Right ventricle myocardium superior (tissue), 1 donor: ENCODE results near the gene RNF31. TPM values are rescaled to one million over a fixed set of nuclear protein-coding genes. Genes with fewer than 3 reads are reported as not detected.

ENCODE experiments used
- ATAC-seq: fragments of 200-7000 bp; cut with Tn5 transposase; one replicate; pipeline ENCODE4 v1.9.1; 2020; ENCODE audit warnings: mild to moderate bottlenecking; ENCODE audit not compliant: poor library complexity
- DNase-seq: peaks from one replicate; pipeline ENCODE4 v3.0.0-alpha.2; 2020
- intact Hi-C: fragments of 100-400 bp; cut with DNase I; formaldehyde crosslinking; loops from one replicate; pipeline ENCODE4 v1.11.2; 2022
- microRNA-seq: library from miRNA; unstranded; fragments of <30 nt; microRNA quantifications from one replicate; pipeline ENCODE4 v1.2.0, GENCODE V29; 2020
- total RNA-seq: library from RNA; stranded (reverse); fragmentation: NEBNext Ultra II Directional; extraction: Animal tissue kit (Norgen Biotek cat#: 25700); gene quantifications from one replicate; pipeline ENCODE4 v1.2.1, GENCODE V29; 2021
- donor health status: DM: no; HTN: yes; CAD: no; lungs with severe emphysema.

RNF31 gene
- total RNA-seq, 1 donor from 2014 or later = 29.5 TPM

- no peak for ATAC-seq
- no peak for DNase-seq
- intact Hi-C loops = no loop called here
These were observed 59.8 kb downstream of the RNF31 start for GRCh38 chr14:24207104-24207551.

- ATAC-seq (no peak), DNase-seq (no peak)
- intact Hi-C loops = no loop called here
These were observed 60.3 kb downstream of the RNF31 start for GRCh38 chr14:24207625-24208024.

Small RNA genes within 50 kb of the gene (microRNA-seq; reads per million reads assigned to microRNA genes)
- gene MIR7703 = not detected

Other genes with a start within 250 kb of the RNF31 start
- 28.1 TPM for gene DHRS4, start 193.7 kb upstream of the RNF31 start, total RNA-seq
- gene DHRS4L2, start 158.6 kb upstream of the RNF31 start, total RNA-seq = 17.7 TPM
- gene CARMIL3, start 95.5 kb upstream of the RNF31 start, total RNA-seq = 0.08 TPM
- not detected for gene CPNE6, start 75.9 kb upstream of the RNF31 start, total RNA-seq
- gene PCK2, start 53.2 kb upstream of the RNF31 start, total RNA-seq = 2.7 TPM
- gene DCAF11, start 32.7 kb upstream of the RNF31 start, total RNA-seq = 81.7 TPM
- 0.75 TPM for gene NRL, start 32.5 kb upstream of the RNF31 start, total RNA-seq
- gene FITM1, start 16.8 kb upstream of the RNF31 start, total RNA-seq = 126 TPM
- gene PSME1, start 11.3 kb upstream of the RNF31 start, total RNA-seq = 129 TPM
- 14.4 TPM for gene EMC9, start 5.9 kb upstream of the RNF31 start, total RNA-seq
- gene PSME2, start 888 bp upstream of the RNF31 start, total RNA-seq = 88.8 TPM
- gene IRF9, start 13.8 kb downstream of the RNF31 start, total RNA-seq = 24.0 TPM
- 1.7 TPM for gene REC8, start 24.6 kb downstream of the RNF31 start, total RNA-seq
- gene IPO4, start 41.3 kb downstream of the RNF31 start, total RNA-seq = 10.5 TPM
- 19.2 TPM for gene TM9SF1, start 47.9 kb downstream of the RNF31 start, total RNA-seq
- gene TSSK4, start 58.2 kb downstream of the RNF31 start, total RNA-seq = not detected
- gene CHMP4A, start 66.0 kb downstream of the RNF31 start, total RNA-seq = 26.6 TPM
- 18.9 TPM for gene MDP1, start 68.6 kb downstream of the RNF31 start, total RNA-seq
- gene NEDD8, start 84.9 kb downstream of the RNF31 start, total RNA-seq = 212 TPM
- 26.2 TPM for gene GMPR2, start 85.4 kb downstream of the RNF31 start, total RNA-seq
- 28.7 TPM for gene TINF2, start 95.1 kb downstream of the RNF31 start, total RNA-seq
- gene TGM1, start 115.7 kb downstream of the RNF31 start, total RNA-seq = 1.1 TPM
- 20.3 TPM for gene RABGGTA, start 124.1 kb downstream of the RNF31 start, total RNA-seq
- gene DHRS1, start 152.3 kb downstream of the RNF31 start, total RNA-seq = 5.2 TPM
- gene NOP9, start 152.4 kb downstream of the RNF31 start, total RNA-seq = 23.4 TPM
- gene CIDEB, start 160.5 kb downstream of the RNF31 start, total RNA-seq = 2.9 TPM
- gene LTB4R2, start 162.6 kb downstream of the RNF31 start, total RNA-seq = 0.65 TPM
- gene LTB4R, start 164.0 kb downstream of the RNF31 start, total RNA-seq = 1.8 TPM
- gene ADCY4, start 187.6 kb downstream of the RNF31 start, total RNA-seq = 20.6 TPM
- gene RIPK3, start 192.5 kb downstream of the RNF31 start, total RNA-seq = 2.9 TPM
- 25.6 TPM for gene NFATC4, start 220.7 kb downstream of the RNF31 start, total RNA-seq